Fibroblast of upper back skin (primary cell): Measurements from ENCODE around the gene BCL2L11.
A peak's percentile ranks its signal among the peaks of the same experiment; 100 is the strongest.
"Not testable (repeated sequence)": the region's sequence is repeated elsewhere in the genome, so short reads cannot be mapped to it uniquely, and the experiment has no call there.

ENCODE experiments used
- DNase-seq: peaks from one replicate; pipeline ENCODE4 v3.0.0-alpha.2; 2013

Gene BCL2L11, protein sequence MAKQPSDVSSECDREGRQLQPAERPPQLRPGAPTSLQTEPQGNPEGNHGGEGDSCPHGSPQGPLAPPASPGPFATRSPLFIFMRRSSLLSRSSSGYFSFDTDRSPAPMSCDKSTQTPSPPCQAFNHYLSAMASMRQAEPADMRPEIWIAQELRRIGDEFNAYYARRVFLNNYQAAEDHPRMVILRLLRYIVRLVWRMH

GRCh38 chr2:111120253-111121027 lies at the start of gene BCL2L11:
TSS of gene BCL2L11 (plus strand) at chr2:111120914. CDS start at chr2:111123746, 2,832 bp downstream.
- peak; percentile 88 for DNase-seq

DNA sequence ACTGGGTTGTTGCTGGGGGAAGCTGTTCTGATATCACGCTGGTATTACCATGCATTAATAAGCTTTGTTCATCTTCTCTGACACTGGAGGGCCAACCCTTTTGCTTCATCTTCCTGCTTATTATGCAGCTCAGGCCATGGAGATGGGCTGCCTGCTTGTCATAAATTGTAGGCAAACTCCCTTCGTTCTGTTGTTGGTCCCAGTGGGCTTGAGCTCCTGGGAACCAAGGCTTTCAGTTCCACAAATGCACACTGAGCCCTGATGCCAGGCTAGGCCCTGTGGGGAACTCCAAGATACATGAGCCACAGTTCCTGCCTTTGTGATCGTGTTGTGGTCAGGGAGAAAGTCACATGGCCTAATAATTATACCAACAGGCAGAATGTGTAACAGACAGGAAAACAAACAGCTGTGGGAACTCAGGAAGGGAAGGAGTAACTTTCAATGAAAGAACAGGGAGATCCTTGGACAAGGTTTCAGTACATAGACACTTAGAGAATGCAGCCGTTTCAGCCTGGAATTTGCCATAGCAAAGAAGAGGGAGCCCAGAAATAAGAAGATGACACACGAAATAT lies 49.0 kb upstream of the BCL2L11 start:
- DNase-seq: peak; percentile 54

- peak; percentile 88 for DNase-seq
These were observed 48.4 kb upstream of the BCL2L11 start for GRCh38 chr2:111072220-111072871.

- not testable (repeated sequence) for DNase-seq
These were observed 38.1 kb upstream of the BCL2L11 start for GRCh38 chr2:111082659-111083058.

- no peak for DNase-seq
These were observed 28.9 kb upstream of the BCL2L11 start for GRCh38 chr2:111091811-111092211.

GRCh38 chr2:111094691-111095090 lies 26.0 kb upstream of the BCL2L11 start:
- no peak for DNase-seq

DNA sequence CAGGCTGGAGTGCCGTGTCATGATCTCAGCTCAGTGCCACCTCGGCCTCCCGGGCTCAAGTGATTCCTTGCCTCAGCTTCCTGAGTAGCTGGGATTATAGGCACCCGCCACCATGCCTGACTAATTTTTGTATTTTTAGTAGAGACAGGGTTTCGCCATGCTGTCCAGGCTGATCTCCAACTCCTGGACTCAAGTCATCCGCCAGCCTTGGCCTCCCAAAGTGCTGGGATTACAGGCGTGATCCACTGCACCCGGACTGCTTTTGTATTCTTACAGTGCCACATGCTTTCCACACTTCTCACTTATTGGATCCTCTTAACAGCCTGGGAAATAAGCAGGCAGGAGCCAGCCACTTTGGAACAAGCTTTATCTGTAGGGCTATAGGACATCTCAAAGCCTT lies 25.3 kb upstream of the BCL2L11 start:
- DNase-seq: no peak

GRCh38 chr2:111099402-111099801 lies 21.3 kb upstream of the BCL2L11 start:
- no peak for DNase-seq

DNA sequence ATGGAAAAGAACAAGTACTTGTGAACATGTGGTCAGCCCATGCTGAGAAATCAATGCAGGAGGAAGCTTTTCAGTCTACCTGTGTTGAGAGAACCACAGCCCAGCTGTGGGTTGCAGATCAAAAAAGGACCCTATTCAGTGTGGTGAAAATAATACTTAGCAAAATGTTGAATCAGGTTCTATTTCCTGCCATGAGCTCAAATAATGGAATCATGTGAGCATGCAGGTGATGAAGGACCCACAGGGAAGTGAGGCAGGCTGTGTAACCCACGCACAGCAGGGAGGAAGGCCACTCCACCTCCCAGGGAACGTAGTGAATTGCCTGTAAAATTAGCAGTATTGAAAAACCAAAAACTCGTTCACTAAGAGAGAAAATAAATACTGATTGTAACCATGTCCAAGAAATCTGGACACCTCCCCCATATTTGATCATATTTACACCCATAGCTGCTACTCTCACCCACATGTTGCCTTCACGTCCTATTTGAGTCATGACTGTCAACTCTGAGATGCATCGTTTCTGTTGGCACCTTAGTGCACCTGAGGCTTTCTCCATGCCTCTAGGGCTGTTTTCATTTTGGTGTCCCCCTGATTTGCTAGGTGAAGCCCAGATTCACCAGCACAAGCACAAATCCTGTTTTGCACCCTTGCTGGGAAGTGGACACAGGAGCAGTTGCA lies 20.5 kb upstream of the BCL2L11 start:
- no peak for DNase-seq

GRCh38 chr2:111100765-111101162 lies 19.9 kb upstream of the BCL2L11 start:
- DNase-seq: peak; percentile 17

GRCh38 chr2:111101592-111101991 lies 19.1 kb upstream of the BCL2L11 start:
- DNase-seq: no peak

- no peak for DNase-seq
These were observed 18.5 kb upstream of the BCL2L11 start for GRCh38 chr2:111102216-111102615.

DNA sequence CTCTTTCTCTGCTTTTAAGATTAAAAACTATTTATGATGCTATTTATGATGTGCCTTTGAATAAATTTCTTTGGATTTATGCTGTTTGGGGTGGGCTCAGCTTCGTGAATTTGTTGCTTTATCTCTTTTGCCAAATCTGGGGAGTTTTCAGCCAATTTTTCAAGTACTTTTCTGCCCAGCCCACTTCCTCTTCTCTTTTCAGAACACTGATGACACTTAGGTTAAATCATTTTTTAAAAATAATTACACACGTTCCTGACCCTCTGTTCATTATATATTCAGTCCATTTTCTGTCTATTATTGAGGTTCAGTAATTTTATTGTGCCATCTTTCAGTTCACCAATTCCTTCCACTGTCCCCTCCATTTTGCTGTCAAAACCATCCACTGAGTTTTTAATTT lies 14.8 kb upstream of the BCL2L11 start:
- DNase-seq: no peak

DNA sequence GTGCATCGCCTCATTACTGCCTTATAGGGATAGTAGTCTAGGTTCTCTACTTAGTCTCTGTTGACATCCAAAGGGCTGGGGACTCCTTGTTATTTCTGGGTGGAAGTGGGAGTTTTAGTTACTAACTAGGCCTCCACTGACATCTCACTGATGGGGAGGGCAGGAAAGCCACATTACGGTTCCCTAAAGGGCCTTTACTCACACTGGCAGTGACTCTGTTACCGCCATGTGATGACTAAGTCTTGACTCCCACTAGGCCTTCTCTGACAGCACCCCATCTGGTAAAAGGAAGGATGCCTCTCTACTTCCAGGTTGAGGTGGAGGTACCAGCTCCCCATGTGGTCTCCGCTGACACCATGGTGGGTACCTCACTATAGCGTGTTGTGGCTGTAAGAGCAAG lies 14.0 kb upstream of the BCL2L11 start:
- DNase-seq: no peak

DNA sequence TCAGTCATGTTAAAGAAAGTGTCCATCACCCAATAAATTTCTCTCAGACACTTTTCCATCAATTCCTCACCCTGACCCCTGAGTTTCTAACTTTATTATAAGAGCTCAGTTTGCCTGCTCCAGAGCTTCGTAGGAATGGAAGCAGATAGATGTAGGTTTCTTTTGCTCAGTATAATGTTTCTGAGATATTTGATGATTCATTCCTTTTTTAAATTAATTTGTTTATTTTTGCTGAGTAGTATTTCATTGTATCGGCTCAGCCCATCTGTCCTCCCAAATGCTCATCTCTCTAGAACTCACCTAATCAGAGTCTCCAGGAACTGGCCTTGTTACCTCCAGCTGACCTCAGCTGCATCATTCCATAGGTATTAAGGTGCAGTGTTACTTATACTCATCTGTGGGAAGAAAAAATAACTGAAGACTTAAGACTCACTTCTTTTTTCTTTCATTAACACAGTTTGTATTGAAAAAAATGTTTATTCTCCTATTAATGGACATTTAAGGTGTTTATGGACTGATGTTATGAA lies 11.9 kb upstream of the BCL2L11 start:
- DNase-seq: no peak

DNA sequence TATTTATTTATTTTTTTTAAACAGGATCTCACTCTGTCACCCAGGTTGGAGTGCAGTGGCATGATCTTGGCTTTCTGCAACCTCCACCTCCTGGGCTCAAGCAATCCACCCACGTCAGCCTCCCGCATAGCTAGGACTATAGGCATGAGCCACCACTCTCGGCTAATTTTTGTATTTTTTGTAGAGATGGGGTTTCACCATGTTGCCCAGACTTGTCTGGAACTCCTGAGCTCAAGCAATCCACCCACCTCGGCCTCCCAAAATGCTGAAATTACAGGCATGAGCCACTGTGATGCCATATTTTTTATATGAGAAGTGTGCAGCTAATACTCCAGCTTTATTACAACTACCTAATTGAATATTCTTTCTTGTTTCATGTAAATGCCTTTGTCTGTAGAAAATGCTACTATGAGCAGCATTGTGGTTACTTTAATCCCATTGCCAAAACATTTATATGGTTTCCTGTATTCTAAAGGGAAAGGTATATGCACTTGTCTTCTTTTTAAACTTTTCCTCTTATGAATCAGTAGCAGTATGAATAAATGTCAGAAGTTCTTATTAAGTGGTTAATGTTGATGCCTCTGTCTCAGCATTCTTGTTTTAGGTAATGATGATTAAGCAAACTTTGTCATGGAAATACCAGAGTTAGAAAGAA lies 9.5 kb upstream of the BCL2L11 start:
- DNase-seq: no peak

- DNase-seq: no peak
These were observed 6.9 kb upstream of the BCL2L11 start for GRCh38 chr2:111113838-111114237.

- DNase-seq: no peak
These were observed 4.5 kb upstream of the BCL2L11 start for GRCh38 chr2:111116011-111116746.

- DNase-seq: peak; percentile 73
These were observed 3.7 kb upstream of the BCL2L11 start for GRCh38 chr2:111116843-111117597.

DNA sequence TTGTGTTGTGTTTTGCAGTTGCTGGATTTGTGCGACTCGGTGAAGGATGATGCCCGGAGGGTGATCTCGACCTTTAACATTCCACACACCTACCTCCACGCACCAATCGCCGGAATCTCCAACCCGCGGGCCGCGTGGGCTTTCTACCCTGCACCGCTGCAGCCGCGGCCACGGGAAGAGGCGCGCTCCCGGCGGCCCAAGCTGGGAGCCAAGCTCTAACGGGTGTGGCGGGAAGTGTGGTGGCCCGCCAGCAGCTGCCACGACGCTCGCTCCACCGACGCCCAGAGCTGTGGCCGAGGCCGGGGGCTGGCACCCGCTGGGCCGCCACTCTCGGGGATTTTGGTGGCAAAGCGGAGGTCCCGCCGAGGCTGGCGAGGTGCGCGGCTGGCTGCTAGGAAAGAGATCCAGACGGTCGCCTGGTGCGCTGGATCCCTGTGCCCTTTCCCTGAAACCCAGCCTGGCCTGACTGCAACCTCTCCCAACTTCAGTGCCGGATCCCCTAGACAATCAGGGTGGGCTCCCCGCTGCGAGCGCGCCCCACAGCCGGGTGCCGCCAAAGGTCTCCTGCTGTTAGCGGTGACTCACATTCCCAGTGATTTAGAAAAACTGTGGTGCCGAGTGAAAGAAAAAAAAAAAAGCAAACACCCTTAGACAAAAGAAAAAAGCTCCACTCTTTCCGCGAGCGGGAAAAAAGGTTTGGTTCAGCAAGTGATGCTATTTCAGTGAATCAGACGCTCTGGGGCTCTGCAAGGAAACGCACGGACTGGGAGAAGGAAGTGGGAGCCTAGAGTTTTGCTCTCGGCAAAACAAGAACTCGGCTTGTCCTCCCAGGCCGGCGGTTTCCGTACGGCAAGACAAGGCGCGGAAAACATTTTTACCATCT lies 2.9 kb upstream of the BCL2L11 start:
- DNase-seq: peak; percentile 70
